Renal cortex interstitium (tissue), 15 donors: ENCODE results near the gene CYP2R1. TPM values are rescaled to one million over a fixed set of nuclear protein-coding genes. Genes with fewer than 3 reads are reported as not detected.

Experiments
- DNase-seq, 11 donors: peaks; one replicate each; pipeline ENCODE4 v3.0.0-alpha.2; 2013; ENCODE audit warnings: low read depth in 9 of 11, low spot score in 4 of 11; ENCODE audit errors: extremely low read depth in 1 of 11
- long read RNA-seq, 16 experiments: transcript quantifications; one replicate each; lab custom pipeline, GENCODE V29; 2026
- polyA plus RNA-seq, 3 donors: library from polyadenylated mRNA; unstranded; fragments of 120-200 nt; gene quantifications; one replicate each; pipeline ENCODE4 v1.2.1, GENCODE V29; 2013; ENCODE audit not compliant: insufficient read length in 3 of 3

Gene CYP2R1
- polyA plus RNA-seq, result 10 to 100 TPM; 19.5 to 24.8 (median 22.5) TPM
- long read RNA-seq, donor 1, partial matches to known transcripts, result 0 of 1 reads
- long read RNA-seq, donor 1, other reads (novel, unspliced or antisense), result 0 of 1 reads
- long read RNA-seq, donor 2, result 0 reads
- long read RNA-seq, donor 3, partial matches to known transcripts, result 0 of 4 reads
- long read RNA-seq, donor 3, other reads (novel, unspliced or antisense), result 0 of 4 reads
- long read RNA-seq, donor 4, partial matches to known transcripts, result 0 of 1 reads
- long read RNA-seq, donor 4, other reads (novel, unspliced or antisense), result 0 of 1 reads
- long read RNA-seq, donor 5, result 0 reads
- long read RNA-seq, donor 6, partial matches to known transcripts, result 0 of 1 reads
- long read RNA-seq, donor 6, other reads (novel, unspliced or antisense), result 0 of 1 reads
- long read RNA-seq, donor 7, partial matches to known transcripts, result 9 of 12 reads
- long read RNA-seq, donor 7, other reads (novel, unspliced or antisense), result 0 of 12 reads
- long read RNA-seq, donor 8, partial matches to known transcripts, result 28 of 30 reads
- long read RNA-seq, donor 8, other reads (novel, unspliced or antisense), result 0 of 30 reads
- long read RNA-seq, donor 9, partial matches to known transcripts, result 0 of 2 reads
- long read RNA-seq, donor 9, other reads (novel, unspliced or antisense), result 0 of 2 reads
- long read RNA-seq, donor 10, result 0 reads
- long read RNA-seq, donor 11, result 0 reads
- long read RNA-seq, donor 12, result 0 reads
- long read RNA-seq, donor 13, result 0 reads
- long read RNA-seq, donor 14, result 0 reads
- long read RNA-seq, donor 15, partial matches to known transcripts, result 0 of 1 reads
- long read RNA-seq, donor 15, other reads (novel, unspliced or antisense), result 0 of 1 reads
- long read RNA-seq, donor 16, result 0 reads

GRCh38 chr11:14892036-14892556 is at the start of gene CYP2R1:
Gene CYP2R1, minus strand, starts transcription at chr11:14892231. Its CDS starts 26 bp downstream, at chr11:14892205.
- peak; percentile 80 to 95 (median 88) for DNase-seq

- no peak for DNase-seq
These were observed 46.9 kb upstream of the CYP2R1 start for GRCh38 chr11:14938936-14939335.

DNA sequence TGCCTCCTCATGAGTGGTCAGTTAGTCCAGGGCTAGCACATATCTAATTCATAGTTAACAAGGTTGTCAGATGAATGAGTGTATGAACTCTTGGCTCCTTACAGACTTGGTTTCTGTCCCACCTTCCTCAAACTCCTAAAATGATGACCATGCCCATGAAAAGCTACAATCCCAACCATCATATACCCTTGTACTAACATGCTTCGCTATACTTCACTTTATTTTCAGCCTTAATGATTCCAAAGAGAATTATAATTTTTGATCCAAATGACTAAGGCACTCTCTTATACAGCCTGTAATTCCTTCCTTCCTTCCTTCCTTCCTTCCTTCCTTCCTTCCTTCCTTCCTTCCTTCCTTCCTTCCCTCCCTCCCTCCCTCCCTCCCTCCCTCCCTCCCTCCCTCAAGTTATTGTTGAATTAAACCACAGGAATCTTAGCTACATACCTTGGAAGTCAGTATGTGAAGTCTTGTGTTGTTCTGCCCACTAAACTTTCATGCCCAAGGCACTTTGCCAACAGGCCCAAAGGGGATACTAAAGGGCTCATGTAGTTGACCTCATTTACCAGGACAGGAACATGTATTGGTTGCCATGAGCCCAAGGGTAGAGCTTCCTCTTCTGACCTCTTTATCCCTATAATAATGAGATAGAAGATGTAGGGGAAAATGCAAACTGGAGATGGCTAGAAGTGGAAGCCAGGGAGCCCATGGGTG is 42.8 kb upstream of the CYP2R1 start:
- no peak for DNase-seq

- no peak for DNase-seq
These were observed 40.4 kb upstream of the CYP2R1 start for GRCh38 chr11:14932447-14932846.

DNA sequence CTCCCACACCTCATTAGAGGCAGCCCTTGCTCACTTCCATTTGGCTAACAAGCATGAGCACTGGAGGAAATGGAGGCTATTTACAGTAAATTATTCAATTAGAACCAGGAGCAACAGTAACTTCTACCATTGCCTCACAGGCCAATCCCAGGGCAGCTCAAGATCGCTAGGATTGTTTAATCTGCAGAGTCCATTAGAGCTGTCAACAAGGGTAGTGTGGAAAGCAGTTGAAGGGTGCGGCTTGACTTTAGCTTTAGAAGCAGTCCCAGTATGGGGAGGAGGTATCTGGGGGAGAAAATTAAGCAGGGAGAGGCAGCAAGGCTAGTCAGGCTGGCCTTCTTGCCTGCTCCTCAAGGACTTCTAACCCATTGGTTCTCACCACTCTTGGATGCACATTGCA is 38.3 kb upstream of the CYP2R1 start:
- no peak for DNase-seq

- no peak for DNase-seq
These were observed 35.1 kb upstream of the CYP2R1 start for GRCh38 chr11:14927146-14927545.

DNA sequence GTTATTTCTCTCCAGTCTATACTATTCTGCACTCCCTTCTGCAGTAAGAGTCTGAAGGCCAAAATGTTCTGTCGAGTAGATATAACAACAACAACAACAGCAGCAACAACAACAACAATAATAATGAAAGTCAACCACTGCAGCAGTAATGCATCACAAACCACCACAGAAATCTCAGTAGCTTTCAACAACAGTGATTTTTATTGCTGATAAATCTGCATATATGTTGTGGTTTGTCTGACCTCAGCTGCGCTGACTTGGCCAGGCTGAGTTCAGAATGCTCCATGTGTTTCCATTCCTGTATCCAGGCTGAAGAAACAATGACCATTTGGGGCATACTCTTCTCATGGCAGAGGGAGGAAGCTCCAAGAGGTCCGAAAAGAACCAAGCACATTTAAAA is 32.3 kb upstream of the CYP2R1 start:
- DNase-seq, result no peak

DNA sequence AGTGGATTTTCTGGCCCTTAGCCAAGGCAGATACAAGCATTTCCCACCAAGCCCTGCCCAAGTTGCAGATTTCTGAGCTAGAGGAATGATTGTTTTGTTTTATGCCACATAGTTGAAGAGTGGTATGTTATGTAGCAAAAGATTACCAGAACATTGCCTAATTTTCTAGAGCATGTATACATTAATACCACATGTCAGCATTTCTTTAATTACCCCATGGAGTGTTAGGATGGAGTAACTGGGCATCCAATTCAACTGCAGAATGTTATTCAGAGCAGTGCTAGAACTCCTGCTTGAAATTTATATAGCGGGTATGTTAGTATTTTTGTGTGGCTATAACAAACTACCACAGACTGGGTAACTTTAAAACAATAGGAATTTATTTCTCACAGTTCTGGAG is 24.4 kb upstream of the CYP2R1 start:
- no peak for DNase-seq

DNA sequence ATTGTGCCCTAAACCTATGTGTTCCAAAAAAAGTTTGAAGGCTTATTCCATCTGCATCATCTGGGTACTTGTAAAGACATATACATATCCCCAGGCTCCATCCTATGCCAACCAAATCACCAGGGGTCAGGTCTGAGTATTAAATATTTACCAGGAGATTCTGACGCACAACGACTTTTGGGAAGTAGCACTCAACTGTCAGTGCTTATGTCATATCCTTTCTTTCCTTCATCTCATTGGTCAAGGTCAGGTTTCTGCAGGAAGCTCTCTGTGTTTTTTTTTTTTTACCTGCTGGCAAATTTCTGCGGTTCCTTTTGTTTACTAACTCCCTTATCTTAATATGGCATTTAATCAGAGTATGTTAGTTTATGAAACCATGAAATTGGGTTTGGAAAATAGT is 22.5 kb upstream of the CYP2R1 start:
- DNase-seq, result no peak

GRCh38 chr11:14908214-14908880 is 16.3 kb upstream of the CYP2R1 start:
- peak in 3 of 11 donors; percentile 29 to 32 (median 31) for DNase-seq

- DNase-seq, result peak in 3 of 11 donors; percentile 14 to 26 (median 20)
These were observed 15.6 kb upstream of the CYP2R1 start for GRCh38 chr11:14907411-14908213.

GRCh38 chr11:14906993-14907392 is 15.0 kb upstream of the CYP2R1 start:
- DNase-seq, result no peak

- no peak for DNase-seq
These were observed 14.5 kb upstream of the CYP2R1 start for GRCh38 chr11:14906578-14906977.

- peak in 4 of 11 donors; percentile 33 to 47 (median 37) for DNase-seq
These were observed 13.3 kb upstream of the CYP2R1 start for GRCh38 chr11:14905104-14906033.

DNA sequence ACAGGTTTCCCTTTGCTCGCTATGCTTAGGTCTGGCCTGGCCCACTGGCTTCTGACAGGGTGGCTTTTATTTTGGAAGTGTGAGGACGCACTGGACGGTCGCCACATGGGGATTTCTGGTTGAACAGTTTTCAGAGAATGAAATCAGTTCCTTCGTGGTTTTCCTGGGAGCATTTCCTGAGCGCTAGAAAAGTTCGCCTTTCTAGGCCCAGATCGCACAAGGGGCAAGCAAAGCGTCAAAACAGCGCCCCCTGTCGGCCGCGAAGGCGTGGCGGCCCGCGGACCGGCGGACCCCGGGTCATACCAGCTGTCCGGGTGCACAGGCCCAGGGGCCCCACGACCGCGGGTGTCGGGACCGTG is 12.7 kb upstream of the CYP2R1 start:
- peak in 5 of 11 donors; percentile 55 to 69 (median 60) for DNase-seq

DNA sequence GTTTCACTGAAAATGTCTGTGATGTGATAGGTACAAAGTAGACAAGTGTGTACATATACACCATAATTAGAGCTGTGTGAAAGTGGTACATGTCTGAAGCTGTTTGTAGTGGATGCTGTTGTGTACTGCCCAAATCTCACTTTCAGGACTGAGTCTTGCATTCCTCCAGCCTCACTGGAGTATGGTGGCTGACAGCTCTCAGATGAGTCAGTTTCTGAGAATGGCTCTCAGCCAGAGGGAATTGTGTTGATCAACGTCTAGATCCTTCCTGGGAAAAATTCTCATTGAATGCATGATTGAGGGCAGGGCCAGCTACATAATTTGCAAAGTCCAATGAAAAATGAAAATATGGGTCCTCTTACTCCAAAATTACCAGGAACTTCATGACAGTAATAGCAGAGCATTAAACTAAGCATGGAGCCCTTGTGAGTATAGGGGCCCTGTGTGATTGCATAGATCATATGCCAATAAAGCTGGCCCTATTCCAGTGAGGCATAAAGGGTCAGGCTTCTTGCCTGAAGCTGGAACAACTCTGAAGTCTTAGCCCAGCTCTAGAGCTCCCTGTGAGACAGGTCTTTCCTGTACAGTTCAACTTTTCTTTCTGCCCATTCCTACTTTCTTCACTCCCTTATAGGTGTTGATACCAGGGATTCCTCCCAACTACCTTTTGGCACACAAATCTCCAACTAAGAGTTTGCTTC is 10.8 kb upstream of the CYP2R1 start:
- DNase-seq, result no peak
